Activated naive CD8-positive, alpha-beta T cell (primary cell): Measurements from ENCODE around the gene FIBCD1.

ENCODE experiments used
- H3K27ac Mint-ChIP-seq: one replicate; pipeline ENCODE4 v1.8.0; 2021; ENCODE audit warnings: mixed read lengths
- H3K27me3 Mint-ChIP-seq: one replicate; pipeline ENCODE4 v1.8.0; 2021; ENCODE audit warnings: mixed read lengths
- H3K36me3 Mint-ChIP-seq: one replicate; pipeline ENCODE4 v1.8.0; 2021; ENCODE audit warnings: mixed read lengths
- H3K4me1 Mint-ChIP-seq: one replicate; pipeline ENCODE4 v1.8.0; 2021; ENCODE audit warnings: low read depth, mixed read lengths
- H3K4me3 Mint-ChIP-seq: one replicate; pipeline ENCODE4 v1.8.0; 2021; ENCODE audit warnings: mild to moderate bottlenecking, mixed read lengths
- H3K9me3 Mint-ChIP-seq: one replicate; pipeline ENCODE4 v1.8.0; 2021; ENCODE audit warnings: low read depth, mixed read lengths

Gene FIBCD1

DNA sequence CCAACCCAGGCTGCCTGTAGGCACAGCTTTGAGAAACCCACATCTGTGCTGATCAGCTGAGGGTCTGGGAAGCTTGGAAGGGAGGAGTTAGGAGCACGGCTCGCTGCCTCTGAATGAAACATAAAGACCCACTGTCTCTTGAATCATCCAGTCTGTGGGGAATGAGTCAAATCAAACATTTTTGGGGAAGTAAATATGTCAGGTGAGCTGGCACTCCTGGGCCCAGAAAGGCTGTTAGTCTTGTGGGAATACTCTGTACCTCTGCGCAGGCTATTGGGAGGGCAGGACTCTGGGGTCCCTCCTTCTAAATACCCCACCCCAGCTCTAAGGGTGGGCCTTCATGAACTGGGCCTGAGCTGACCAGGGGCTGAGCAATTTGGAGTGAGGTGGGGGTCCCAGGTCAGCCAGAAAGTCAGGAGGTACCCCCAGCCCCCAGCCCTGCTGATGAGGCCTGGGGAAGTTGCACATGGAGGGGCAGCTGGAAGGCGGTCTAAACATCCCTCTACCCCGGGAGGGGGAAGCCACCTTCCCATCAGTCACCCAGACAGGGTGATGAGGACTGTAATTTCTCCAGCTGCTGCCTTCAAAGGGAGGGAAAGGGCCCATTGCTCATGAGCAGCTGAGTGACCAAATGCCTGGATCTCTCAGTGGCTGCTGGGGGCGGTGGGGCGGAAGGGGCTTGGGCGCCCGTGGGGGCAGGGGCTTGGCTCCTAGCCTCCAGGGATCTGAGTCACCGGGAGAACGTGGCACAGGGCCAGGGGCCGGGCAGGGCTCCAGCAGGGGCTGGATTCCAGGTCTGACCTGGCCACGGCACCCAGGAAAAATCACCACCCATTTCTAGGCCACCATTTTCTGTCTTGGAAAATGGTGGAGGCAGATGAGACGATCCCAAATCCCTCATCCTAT lies 10.8 kb downstream of the FIBCD1 start:
- Mint-ChIP-seq H3K27me3 (peaks cover 5% of the 10 kb centered on the region), H3K9me3 (no peaks in the 10 kb centered on the region), H3K27ac (no peak overlapping the region), H3K4me1 (no peaks in the 10 kb centered on the region), H3K36me3 (no peaks in the 10 kb centered on the region), H3K4me3 (no peak overlapping the region)

DNA sequence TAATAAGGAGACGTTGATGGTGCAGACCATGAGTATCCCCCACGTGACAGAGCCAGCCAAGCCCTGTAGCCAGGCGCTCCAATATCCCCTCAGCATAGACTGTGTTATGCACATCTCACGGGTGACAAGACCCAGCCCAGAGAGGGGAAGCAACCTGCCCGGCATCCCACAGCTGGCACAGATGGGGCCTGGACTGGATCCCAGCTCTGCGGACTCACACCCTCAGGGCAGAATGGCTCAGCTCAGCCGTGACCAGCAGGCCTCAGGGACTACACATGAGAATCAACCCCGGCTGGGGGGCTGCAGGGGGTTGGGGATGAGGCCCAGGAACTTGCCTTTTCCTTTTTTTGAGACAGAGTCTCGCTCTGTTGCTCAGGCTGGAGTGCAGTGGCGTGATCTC lies 11.7 kb downstream of the FIBCD1 start:
- Mint-ChIP-seq H3K4me3 (no peak overlapping the region), H3K36me3 (no peaks in the 10 kb centered on the region)

GRCh38 chr9:130925050-130925678 lies 13.9 kb downstream of the FIBCD1 start:
- no peaks in the 10 kb centered on the region for H3K9me3 Mint-ChIP-seq
- H3K36me3 Mint-ChIP-seq: no peaks in the 10 kb centered on the region
- H3K27me3 Mint-ChIP-seq: peaks cover 2% of the 10 kb centered on the region
- H3K4me3 Mint-ChIP-seq: no peak overlapping the region
- no peak overlapping the region for H3K27ac Mint-ChIP-seq
- H3K4me1 Mint-ChIP-seq: no peaks in the 10 kb centered on the region

More for the DNA sequence above, 11.7 kb downstream of the FIBCD1 start:
- peaks cover 2% of the 10 kb centered on the region for H3K27me3 Mint-ChIP-seq
- no peaks in the 10 kb centered on the region for H3K4me1 Mint-ChIP-seq
- no peak overlapping the region for H3K27ac Mint-ChIP-seq
- H3K9me3 Mint-ChIP-seq: no peaks in the 10 kb centered on the region

- no peaks in the 10 kb centered on the region for H3K36me3 Mint-ChIP-seq
- H3K9me3 Mint-ChIP-seq: no peaks in the 10 kb centered on the region
- no peaks in the 10 kb centered on the region for H3K4me1 Mint-ChIP-seq
- H3K27me3 Mint-ChIP-seq: no peaks in the 10 kb centered on the region
- H3K4me3 Mint-ChIP-seq: no peak overlapping the region
- H3K27ac Mint-ChIP-seq: no peak overlapping the region
Measured at GRCh38 chr9:130924448-130924788, 14.6 kb downstream of the FIBCD1 start.

GRCh38 chr9:130923611-130924447 lies 15.2 kb downstream of the FIBCD1 start:
- no peaks in the 10 kb centered on the region for H3K4me1 Mint-ChIP-seq
- no peak overlapping the region for H3K27ac Mint-ChIP-seq
- no peaks in the 10 kb centered on the region for H3K9me3 Mint-ChIP-seq
- H3K4me3 Mint-ChIP-seq: no peak overlapping the region
- no peaks in the 10 kb centered on the region for H3K36me3 Mint-ChIP-seq
- no peaks in the 10 kb centered on the region for H3K27me3 Mint-ChIP-seq

GRCh38 chr9:130922893-130923610 lies 16.0 kb downstream of the FIBCD1 start:
- H3K4me1 Mint-ChIP-seq: no peaks in the 10 kb centered on the region
- no peaks in the 10 kb centered on the region for H3K36me3 Mint-ChIP-seq
- no peaks in the 10 kb centered on the region for H3K9me3 Mint-ChIP-seq
- no peaks in the 10 kb centered on the region for H3K27me3 Mint-ChIP-seq
- no peak overlapping the region for H3K27ac Mint-ChIP-seq
- H3K4me3 Mint-ChIP-seq: no peak overlapping the region

GRCh38 chr9:130921989-130922892 lies 16.8 kb downstream of the FIBCD1 start:
- no peak overlapping the region for H3K27ac Mint-ChIP-seq
- H3K36me3 Mint-ChIP-seq: no peaks in the 10 kb centered on the region
- no peak overlapping the region for H3K4me3 Mint-ChIP-seq

DNA sequence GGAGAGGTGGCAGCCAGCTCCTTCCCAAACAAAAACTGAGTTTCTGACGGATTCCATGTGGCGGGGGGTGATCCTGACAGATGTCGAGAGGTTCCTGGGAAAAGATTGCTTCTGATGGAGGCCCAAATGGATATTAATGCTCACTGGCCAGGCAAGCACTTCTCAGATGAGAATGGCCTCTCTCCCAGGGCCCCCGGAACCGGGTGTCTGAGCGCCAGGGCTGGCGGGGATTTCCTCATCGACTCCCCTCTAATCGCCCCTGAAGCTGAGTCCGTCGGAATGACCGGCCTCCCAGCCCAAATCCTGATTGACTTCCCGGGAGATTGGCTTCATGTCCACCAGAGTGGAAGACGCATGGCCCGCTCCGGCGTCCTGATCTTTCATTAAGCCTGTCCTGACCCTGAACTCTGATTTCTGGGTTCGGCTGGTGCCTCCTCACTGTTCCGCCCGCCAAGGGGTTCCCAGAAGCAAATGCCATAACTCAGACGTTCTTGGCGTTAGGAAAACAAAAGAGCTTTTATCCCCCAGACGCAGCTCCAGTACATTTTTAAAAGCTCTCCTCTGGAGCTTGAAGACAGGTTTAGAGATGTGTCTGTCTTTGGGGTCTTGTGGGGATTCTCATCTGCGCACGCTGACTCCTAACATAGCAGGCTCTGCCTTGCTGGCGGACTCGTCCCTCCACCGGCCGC lies 17.6 kb downstream of the FIBCD1 start:
- no peaks in the 10 kb centered on the region for H3K4me1 Mint-ChIP-seq
- no peaks in the 10 kb centered on the region for H3K27me3 Mint-ChIP-seq
- no peaks in the 10 kb centered on the region for H3K9me3 Mint-ChIP-seq
- H3K36me3 Mint-ChIP-seq: no peaks in the 10 kb centered on the region
- no peak overlapping the region for H3K4me3 Mint-ChIP-seq
- H3K27ac Mint-ChIP-seq: no peak overlapping the region

More at GRCh38 chr9:130921989-130922892, 16.8 kb downstream of the FIBCD1 start:
- Mint-ChIP-seq H3K9me3 (no peaks in the 10 kb centered on the region), H3K4me1 (no peaks in the 10 kb centered on the region), H3K27me3 (no peaks in the 10 kb centered on the region)

- Mint-ChIP-seq H3K27ac (no peak overlapping the region), H3K4me1 (no peaks in the 10 kb centered on the region), H3K9me3 (no peaks in the 10 kb centered on the region), H3K27me3 (no peaks in the 10 kb centered on the region), H3K36me3 (no peaks in the 10 kb centered on the region), H3K4me3 (no peak overlapping the region)
Measured at GRCh38 chr9:130920762-130921299, 18.2 kb downstream of the FIBCD1 start.

- Mint-ChIP-seq H3K27me3 (no peaks in the 10 kb centered on the region), H3K9me3 (no peaks in the 10 kb centered on the region), H3K27ac (no peak overlapping the region), H3K4me3 (no peak overlapping the region), H3K4me1 (no peaks in the 10 kb centered on the region), H3K36me3 (no peaks in the 10 kb centered on the region)
Measured at GRCh38 chr9:130920233-130920632, 18.8 kb downstream of the FIBCD1 start.

DNA sequence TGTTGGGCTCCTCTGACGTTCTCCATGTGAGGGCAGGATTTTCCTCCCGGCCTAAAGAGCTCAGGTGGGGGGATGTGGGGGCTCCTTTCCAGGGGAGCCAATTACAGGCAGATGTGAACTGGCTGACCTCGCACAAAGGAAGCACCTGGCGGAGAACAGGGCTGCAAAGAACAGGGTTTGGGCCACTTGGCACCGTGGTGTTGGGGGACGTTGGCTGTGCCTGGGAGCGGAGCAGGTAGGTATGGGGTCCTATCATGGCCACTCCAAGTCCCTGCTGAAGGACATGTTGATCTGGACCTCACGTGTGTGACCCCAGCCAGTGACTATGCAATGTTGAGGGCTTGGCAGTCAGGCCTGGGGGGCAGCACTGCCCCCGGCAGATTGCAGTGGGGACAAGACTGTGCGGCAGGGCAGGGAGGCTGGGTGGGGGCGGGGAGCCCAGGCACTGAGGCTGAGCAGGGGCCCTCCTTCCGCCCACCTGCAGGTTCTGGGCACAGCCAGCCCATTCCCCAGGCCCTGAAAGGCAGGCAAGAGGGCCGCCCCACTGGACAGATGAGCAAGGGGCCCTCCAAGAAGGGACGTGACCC lies 19.4 kb downstream of the FIBCD1 start:
- H3K4me3 Mint-ChIP-seq: no peak overlapping the region
- no peaks in the 10 kb centered on the region for H3K27me3 Mint-ChIP-seq
- H3K36me3 Mint-ChIP-seq: no peaks in the 10 kb centered on the region
- H3K4me1 Mint-ChIP-seq: no peaks in the 10 kb centered on the region
- no peak overlapping the region for H3K27ac Mint-ChIP-seq
- no peaks in the 10 kb centered on the region for H3K9me3 Mint-ChIP-seq

- Mint-ChIP-seq H3K9me3 (no peaks in the 10 kb centered on the region), H3K27ac (no peak overlapping the region), H3K27me3 (no peaks in the 10 kb centered on the region), H3K4me1 (no peaks in the 10 kb centered on the region), H3K36me3 (no peaks in the 10 kb centered on the region), H3K4me3 (no peak overlapping the region)
Measured at GRCh38 chr9:130918826-130919558, 20.1 kb downstream of the FIBCD1 start.
